Measurements from ENCODE around the gene ALG2. TPM values are rescaled to one million over a fixed set of nuclear protein-coding genes. Genes with fewer than 3 reads are reported as not detected.

Gene ALG2
- total RNA-seq, 4 donors from 2014 or later = 23.8 to 31.1 (median 28.1) TPM

GRCh38 chr9:99264070-99264680 is 42.4 kb upstream of the ALG2 start:
- TF ChIP-seq POLR2A (IDR thresholded peaks at IDR 0.05) = no peak
- TF ChIP-seq CTCF (IDR thresholded peaks at IDR 0.05) = no peak
- H3K4me3 ChIP-seq (ENCODE audit: low read depth, poor library complexity, severe bottlenecking) = no peak overlapping the region
- DNase-seq (ENCODE audit: low spot score in 2 of 2) = no peak
- WGBS, 2 donors = 87 to 91% methylated on average over 3 of the region's 3 CpGs
- intact Hi-C loops (cut with DNase I; ENCODE audit: low total_unique reads) = no loop called here

GRCh38 chr9:99262949-99263418 is 41.2 kb upstream of the ALG2 start:
- intact Hi-C loops (cut with DNase I; ENCODE audit: low total_unique reads) = no loop called here
- no peak overlapping the region for H3K4me3 ChIP-seq (ENCODE audit: low read depth, poor library complexity, severe bottlenecking)
- DNase-seq (ENCODE audit: low spot score in 2 of 2) = no peak
- WGBS, 2 donors = 84 to 94% methylated on average over 7 of the region's 7 CpGs
- no peak for TF ChIP-seq POLR2A (IDR thresholded peaks at IDR 0.05)
- no peak for TF ChIP-seq CTCF (IDR thresholded peaks at IDR 0.05)

- intact Hi-C loops (cut with DNase I; ENCODE audit: low total_unique reads) = no loop called here
- 78 to 80% methylated on average over 2 of the region's 2 CpGs for WGBS, 2 donors
- TF ChIP-seq POLR2A (IDR thresholded peaks at IDR 0.05) (no peak), CTCF (IDR thresholded peaks at IDR 0.05) (no peak)
- H3K4me3 ChIP-seq (ENCODE audit: low read depth, poor library complexity, severe bottlenecking) = no peak overlapping the region
- no peak for DNase-seq (ENCODE audit: low spot score in 2 of 2)
Measured at GRCh38 chr9:99261923-99262322, 40.2 kb upstream of the ALG2 start.

- intact Hi-C loops (cut with DNase I; ENCODE audit: low total_unique reads) = no loop called here
- DNase-seq (ENCODE audit: low spot score in 2 of 2) = peak; percentile 70 to 95
- H3K4me3 ChIP-seq (ENCODE audit: low read depth, poor library complexity, severe bottlenecking) = peak overlapping the region; percentile 21
- no peak for TF ChIP-seq CTCF (IDR thresholded peaks at IDR 0.05)
- no peak for TF ChIP-seq POLR2A (IDR thresholded peaks at IDR 0.05)
- WGBS, 2 donors = 8 to 33% methylated on average over 12 to 18 of the region's 27 CpGs
Measured at GRCh38 chr9:99259231-99259918, 37.6 kb upstream of the ALG2 start.

- intact Hi-C loops (cut with DNase I; ENCODE audit: low total_unique reads) = no loop called here
- H3K4me3 ChIP-seq (ENCODE audit: low read depth, poor library complexity, severe bottlenecking) = no peak overlapping the region
- WGBS, 2 donors = 91 to 98% methylated on average over 8 of the region's 8 CpGs
- TF ChIP-seq CTCF (IDR thresholded peaks at IDR 0.05) (no peak), POLR2A (IDR thresholded peaks at IDR 0.05) (no peak)
- no peak for DNase-seq (ENCODE audit: low spot score in 2 of 2)
Measured at GRCh38 chr9:99257723-99258389, 36.1 kb upstream of the ALG2 start.
